GM12873 (cell line): Measurements from ENCODE around the gene RNF32.

Experiments used
- TF ChIP-seq, protein P1 (sequence below): IDR thresholded peaks from 2 replicates; pipeline ENCODE4 v1.5.1; 2012; ENCODE audit warnings: low read depth, mild to moderate bottlenecking, moderate library complexity, low read length, control low read depth; ENCODE audit not compliant: insufficient read depth; ENCODE audit errors: missing control alignments

The RNF32 gene

DNA sequence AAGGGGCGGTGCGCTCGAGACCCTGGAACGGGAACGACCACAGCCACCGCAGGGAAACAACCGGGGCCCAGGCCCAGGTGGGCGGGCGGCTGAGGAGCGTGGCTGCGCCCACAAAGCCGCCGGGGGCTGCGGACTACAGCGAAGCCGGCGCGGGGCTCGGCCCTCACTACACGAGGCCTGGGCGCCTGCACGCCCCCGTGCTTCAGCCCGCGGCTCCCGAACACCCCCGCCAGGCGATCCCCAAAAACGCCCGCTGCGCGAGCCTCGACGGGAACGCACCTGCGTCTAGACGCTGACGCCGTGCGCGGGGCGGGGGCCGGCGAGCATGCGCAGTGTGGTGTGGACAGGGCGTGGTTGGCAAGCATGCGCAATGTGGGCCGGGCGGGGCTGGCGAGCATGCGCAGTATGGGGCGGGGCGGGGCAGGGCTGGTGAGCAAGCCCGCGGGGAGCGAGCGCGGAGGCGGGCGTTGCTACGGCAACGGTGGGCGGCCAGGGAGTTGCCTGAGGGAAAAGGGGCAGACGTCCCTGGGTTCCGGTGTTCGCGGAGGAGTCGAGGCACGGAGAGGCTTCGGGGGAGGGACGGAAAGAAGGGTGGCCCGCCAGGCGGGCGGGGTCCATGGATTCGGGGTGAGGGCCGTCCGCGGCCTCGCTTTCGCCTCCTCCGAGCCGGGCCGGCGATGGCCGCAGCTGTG is at the start of gene RNF32:
Gene RNF32 (plus strand): TSS at position 518 of the 692 bp plus-strand sequence. CDS start 3,104 bp downstream, outside the sequence.
- TF ChIP-seq, protein P1, sequence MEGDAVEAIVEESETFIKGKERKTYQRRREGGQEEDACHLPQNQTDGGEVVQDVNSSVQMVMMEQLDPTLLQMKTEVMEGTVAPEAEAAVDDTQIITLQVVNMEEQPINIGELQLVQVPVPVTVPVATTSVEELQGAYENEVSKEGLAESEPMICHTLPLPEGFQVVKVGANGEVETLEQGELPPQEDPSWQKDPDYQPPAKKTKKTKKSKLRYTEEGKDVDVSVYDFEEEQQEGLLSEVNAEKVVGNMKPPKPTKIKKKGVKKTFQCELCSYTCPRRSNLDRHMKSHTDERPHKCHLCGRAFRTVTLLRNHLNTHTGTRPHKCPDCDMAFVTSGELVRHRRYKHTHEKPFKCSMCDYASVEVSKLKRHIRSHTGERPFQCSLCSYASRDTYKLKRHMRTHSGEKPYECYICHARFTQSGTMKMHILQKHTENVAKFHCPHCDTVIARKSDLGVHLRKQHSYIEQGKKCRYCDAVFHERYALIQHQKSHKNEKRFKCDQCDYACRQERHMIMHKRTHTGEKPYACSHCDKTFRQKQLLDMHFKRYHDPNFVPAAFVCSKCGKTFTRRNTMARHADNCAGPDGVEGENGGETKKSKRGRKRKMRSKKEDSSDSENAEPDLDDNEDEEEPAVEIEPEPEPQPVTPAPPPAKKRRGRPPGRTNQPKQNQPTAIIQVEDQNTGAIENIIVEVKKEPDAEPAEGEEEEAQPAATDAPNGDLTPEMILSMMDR: no peak

DNA sequence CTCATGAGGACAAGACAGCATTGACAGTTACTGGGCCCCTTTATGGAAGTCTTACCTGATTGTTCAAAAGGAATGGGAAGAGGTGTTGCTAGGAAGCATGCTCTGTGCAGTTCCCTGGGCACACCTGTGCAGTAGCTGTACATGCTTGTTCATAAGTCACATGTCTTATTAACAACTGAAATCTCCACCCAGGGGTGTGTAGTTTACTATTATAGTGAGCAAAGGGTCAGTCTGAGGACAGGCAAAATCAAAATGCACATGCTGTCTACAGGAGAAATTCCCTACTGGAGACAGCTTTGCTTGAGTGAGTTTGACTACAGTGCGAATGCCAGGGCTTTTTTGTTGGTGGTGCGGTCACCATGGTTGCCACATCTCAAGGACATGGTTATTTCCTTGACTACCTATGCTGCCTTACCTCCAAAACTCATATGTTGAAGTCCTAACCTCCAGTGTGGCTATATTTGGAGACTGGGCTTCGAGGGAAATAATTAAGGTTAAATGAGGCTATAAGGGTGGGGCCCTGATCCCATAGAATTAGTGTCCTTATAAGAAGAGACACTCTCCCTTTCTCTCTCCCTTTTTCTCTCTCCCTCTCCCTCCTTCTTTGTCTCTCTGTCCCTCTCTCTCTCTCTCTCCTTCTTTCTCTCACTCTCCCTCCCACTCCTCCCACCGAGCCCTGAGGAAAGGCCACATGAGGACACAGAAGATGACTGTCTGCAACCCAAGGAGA is 48.3 kb upstream of the RNF32 start:
- TF ChIP-seq, protein P1: no peak

DNA sequence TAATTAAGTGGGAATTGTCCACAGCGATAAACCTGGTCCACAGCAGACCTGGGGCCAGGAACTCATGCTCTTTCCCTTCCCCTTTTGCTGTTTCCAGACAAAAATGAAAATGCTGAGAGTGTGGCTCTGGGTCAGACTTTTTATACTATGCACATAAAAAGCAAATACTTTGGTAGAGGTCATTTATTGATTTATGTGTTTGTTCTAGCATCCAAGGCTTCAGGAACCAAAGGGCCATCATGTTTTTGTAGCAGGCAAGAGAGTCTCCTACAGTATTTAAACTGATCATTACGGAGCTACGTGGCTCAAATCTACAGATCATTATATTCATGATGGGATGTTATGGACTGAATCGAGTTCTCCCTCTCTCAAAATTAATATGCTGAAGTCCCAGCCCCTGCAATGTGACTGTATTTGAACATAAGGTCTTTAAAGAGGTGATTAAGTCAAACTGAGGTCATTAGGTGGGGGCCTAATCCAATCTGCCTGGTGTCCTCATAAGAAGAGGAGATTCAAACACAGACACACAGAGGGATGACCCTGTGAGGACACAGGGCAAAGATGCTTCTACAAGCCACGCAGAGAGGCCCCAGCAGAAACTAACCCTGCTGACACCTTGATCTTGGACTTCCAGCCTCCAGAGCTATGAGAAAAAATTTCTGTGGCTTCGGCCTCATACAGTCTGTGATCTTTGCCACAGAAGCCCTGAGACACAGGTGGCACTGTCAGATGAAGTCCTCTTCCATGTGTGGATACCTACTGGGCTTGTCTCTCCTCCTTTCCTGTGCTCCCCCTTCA is 46.1 kb upstream of the RNF32 start:
- TF ChIP-seq, protein P1: no peak

DNA sequence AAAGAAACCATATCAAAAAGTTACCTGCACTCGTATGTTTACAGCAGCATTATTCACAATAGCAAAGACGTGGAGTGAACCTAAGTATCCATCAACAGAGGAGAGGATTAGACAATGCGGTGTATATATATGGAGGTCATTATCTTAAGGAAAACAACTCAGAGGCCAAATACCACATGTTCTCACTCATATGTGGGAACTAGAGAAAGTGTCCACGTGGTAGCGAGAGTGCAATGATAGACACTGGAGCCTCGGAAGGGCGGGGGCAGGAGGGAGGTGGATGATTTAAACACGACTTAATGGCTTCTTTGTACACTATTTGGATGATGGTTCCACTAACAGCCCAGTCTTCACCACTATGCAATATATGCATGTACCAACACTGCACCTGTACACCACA is 40.1 kb upstream of the RNF32 start:
- TF ChIP-seq, protein P1: no peak

DNA sequence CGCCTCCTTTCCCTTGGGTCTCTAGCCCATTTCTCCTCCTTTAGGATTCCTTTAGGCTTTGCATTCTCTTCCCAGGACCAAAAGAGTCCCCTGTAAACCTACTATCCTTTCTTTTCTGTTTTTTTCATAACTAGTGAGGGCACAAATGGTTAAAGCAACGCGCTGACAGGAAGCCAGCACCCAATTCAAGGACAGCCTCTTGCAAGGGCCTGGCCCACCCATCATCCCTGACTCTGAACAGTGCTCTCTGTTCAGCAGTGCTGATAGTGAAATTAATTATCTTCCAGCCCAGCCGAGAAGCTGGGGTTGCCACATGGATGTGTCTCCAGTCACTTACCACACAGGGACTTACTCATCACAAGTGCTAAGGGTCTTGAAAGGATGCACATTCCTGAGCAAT is 38.3 kb upstream of the RNF32 start:
- TF ChIP-seq, protein P1: no peak

DNA sequence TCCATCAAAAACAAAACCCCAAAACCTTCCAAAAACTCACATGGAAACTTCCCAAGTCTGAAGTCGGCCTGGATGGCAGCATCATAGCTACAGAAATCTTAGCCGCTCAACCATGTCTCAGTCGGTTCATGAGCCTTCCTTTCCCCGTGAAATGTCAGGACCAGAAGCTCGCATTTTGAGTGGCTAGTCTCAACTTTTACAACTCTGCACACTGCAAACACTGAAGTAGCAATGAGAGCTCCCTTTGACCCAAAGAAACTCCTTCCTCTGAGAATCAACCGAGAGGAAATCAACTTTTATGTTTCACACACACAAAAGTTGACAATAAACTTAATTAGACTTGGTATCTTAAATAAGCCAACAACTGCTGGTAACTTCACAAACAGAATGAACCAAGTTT is 37.6 kb upstream of the RNF32 start:
- TF ChIP-seq, protein P1: no peak

DNA sequence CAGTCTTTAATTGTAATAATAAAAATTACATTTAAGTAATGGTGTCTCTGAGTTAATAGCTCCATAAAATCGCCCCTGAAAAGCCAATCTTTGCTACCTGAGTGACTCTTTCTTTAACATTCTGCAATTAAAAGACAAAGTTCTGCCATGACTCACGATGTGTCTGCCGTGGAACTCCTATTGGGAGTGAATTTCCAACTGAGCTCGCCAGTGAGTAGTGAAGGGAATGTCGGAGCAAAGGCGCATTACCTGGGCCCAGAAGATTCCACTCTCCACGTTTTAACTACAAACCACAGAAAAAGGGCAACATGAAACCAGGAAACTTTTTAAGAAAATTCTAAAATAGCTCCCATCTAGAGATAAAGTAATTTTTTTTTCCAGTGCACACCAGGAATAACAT is 36.9 kb upstream of the RNF32 start:
- TF ChIP-seq, protein P1: no peak
